Body of pancreas (tissue), 4 donors: ENCODE measurements around the gene CBFB. TPM values are rescaled to one million over a fixed set of nuclear protein-coding genes. Genes with fewer than 3 reads are reported as not detected.
A peak's percentile ranks its signal among the peaks of the same experiment; 100 is the strongest.

Experiments used
- ATAC-seq: fragments of 150-250 bp; one replicate; pipeline ENCODE4 v1.9.1; 2016
- DNase-seq, 4 donors: peaks; one replicate each; pipeline ENCODE4 v3.0.0-alpha.2; 2019
- H3K27ac ChIP-seq, 4 donors: fragments of 200-600 bp; sonication (generic); 1 replicate in 3 of 4; 2 replicates in 1 of 4; pipeline versions ENCODE4 v1.5.1 to v1.6.1; 2016 to 2019; ENCODE audit warnings: mild to moderate bottlenecking in 1 of 4, mixed read lengths in 1 of 4, moderate library complexity in 1 of 4
- H3K27me3 ChIP-seq, 2 donors: fragments of 200-600 bp; sonication (generic); one replicate each; pipeline ENCODE4 v1.6.0; 2016; ENCODE audit warnings: mild to moderate bottlenecking in 1 of 2
- H3K36me3 ChIP-seq, 2 donors: fragments of 200-600 bp; sonication (generic); replicated peaks in 1 of 2; 2 replicates each; pipeline ENCODE4 v1.5.1; 2016; ENCODE audit warnings: low read depth in 2 of 2; ENCODE audit not compliant: insufficient read depth in 1 of 2
- H3K4me1 ChIP-seq: fragments of 200-600 bp; sonication (generic); one replicate; pipeline ENCODE4 v1.6.0; 2016
- H3K4me3 ChIP-seq, 2 donors: fragments of 200-600 bp; sonication (generic); 1 replicate in 1 of 2; 2 replicates in 1 of 2; pipeline ENCODE4 v1.5.1; 2016 to 2019
- H3K9me3 ChIP-seq, 3 donors: fragments of 200-600 bp; sonication (generic); 1 replicate in 2 of 3; 2 replicates in 1 of 3; pipeline ENCODE4 v1.5.1; 2016
- POLR2A ChIP-seq, 3 donors: fragments of 450-650 bp; IDR thresholded peaks; one replicate each; pipeline ENCODE4 v1.6.1; 2016; ENCODE audit warnings: antibody characterized with exemption in 3 of 3, mild to moderate bottlenecking in 2 of 3
- WGBS, 2 donors: methylation state at CpG; one replicate each; pipeline ENCODE4 v1.1.5; 2017; 5-methylcytosine and 5-hydroxymethylcytosine counted together
- intact Hi-C: fragments of 100-400 bp; cut with DNase I; formaldehyde crosslinking; loops from one replicate; pipeline ENCODE4 v1.15.1; 2023
- total RNA-seq, 2 donors: library from RNA; depleted of rRNA; stranded (reverse); fragments of >200 nt; gene quantifications; one replicate each; pipeline ENCODE4 v1.1.0, GENCODE V29; 2016
- TF ChIP-seq, protein P1 (sequence below), 7 experiments: fragments of 450-650 bp in 4 of 7; fragments of 200-600 bp in 3 of 7; sonication (generic) in 3 of 7; IDR thresholded peaks; one replicate each; pipeline ENCODE4 v1.5.1; 2016 to 2019; ENCODE audit warnings: antibody characterized with exemption in 7 of 7

CBFB gene
- total RNA-seq, 2 donors from 2014 or later = 28.0 to 41.9 TPM

DNA sequence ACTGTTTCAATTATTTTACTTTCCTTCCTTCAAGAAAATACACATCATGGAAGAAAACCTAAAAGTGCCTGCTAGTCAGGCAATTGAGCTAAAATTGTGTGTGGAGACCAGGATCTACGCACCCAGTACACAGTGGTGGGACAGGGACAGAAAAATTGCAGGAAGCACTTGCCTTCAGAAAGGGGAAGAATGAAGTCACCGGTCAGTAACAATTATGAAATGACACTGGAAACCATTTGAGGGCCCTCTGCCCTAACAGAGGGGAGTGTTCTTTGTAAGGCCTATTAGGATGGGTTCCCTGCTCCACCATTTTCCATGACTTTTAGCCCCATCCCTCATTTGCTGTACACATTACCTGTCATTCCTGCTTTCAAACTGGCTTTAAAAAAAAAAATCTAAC, 76.3 kb downstream of the CBFB start:
- H3K4me1 ChIP-seq = peaks cover 11% of the 10 kb centered on the region
- intact Hi-C loops = no loop called here
- H3K9me3 ChIP-seq = no peaks in the 10 kb centered on the region
- no peak overlapping the region for H3K4me3 ChIP-seq
- no peaks in the 10 kb centered on the region for H3K27me3 ChIP-seq
- ATAC-seq (no peak), DNase-seq (no peak)
- peaks cover 0 to under 1% of the 10 kb centered on the region in 2 donors for H3K36me3 ChIP-seq
- H3K27ac ChIP-seq = no peak overlapping the region
- TF ChIP-seq POLR2A (IDR thresholded peaks at IDR 0.05) = no peak
- TF ChIP-seq, protein P1, sequence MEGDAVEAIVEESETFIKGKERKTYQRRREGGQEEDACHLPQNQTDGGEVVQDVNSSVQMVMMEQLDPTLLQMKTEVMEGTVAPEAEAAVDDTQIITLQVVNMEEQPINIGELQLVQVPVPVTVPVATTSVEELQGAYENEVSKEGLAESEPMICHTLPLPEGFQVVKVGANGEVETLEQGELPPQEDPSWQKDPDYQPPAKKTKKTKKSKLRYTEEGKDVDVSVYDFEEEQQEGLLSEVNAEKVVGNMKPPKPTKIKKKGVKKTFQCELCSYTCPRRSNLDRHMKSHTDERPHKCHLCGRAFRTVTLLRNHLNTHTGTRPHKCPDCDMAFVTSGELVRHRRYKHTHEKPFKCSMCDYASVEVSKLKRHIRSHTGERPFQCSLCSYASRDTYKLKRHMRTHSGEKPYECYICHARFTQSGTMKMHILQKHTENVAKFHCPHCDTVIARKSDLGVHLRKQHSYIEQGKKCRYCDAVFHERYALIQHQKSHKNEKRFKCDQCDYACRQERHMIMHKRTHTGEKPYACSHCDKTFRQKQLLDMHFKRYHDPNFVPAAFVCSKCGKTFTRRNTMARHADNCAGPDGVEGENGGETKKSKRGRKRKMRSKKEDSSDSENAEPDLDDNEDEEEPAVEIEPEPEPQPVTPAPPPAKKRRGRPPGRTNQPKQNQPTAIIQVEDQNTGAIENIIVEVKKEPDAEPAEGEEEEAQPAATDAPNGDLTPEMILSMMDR (IDR thresholded peaks at IDR 0.05) = no peak
- WGBS, 2 donors = 87 to 88% methylated on average over 2 of the region's 2 CpGs

DNA sequence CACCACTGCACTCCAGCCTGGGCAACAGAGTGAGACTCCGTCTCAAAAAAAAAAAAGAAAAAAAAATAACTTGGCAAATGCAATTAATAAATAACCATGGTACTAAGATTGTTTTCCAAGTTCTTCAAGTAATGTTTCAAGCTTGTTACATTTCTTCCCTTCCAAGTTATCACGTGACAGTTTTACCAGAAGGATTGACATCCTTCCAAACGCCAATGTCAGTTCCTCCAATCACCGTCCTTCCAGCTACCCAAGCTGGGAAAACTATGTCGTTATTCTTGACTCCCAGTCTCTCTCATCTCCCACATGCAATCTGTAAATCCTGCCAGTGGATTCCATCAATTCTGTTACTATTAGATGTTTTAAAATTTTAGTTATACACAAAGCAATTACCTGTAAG, 76.9 kb downstream of the CBFB start:
- TF ChIP-seq, protein P1 (IDR thresholded peaks at IDR 0.05) = no peak
- no peak for TF ChIP-seq POLR2A (IDR thresholded peaks at IDR 0.05)
- intact Hi-C loops = no loop called here
- H3K27me3 ChIP-seq = no peaks in the 10 kb centered on the region
- no peak overlapping the region for H3K27ac ChIP-seq
- ATAC-seq = no peak
- no peaks in the 10 kb centered on the region for H3K9me3 ChIP-seq
- H3K4me1 ChIP-seq = peaks cover 17% of the 10 kb centered on the region
- H3K4me3 ChIP-seq = no peak overlapping the region
- no peaks in the 10 kb centered on the region for H3K36me3 ChIP-seq
- WGBS, 2 donors = 44 to 48% methylated on average over 5 of the region's 5 CpGs
- DNase-seq = no peak

- Histone ChIP-seq H3K9me3 (no peaks in the 10 kb centered on the region), H3K36me3 (no peaks in the 10 kb centered on the region), H3K4me3 (no peak overlapping the region), H3K27ac (no peak overlapping the region), H3K4me1 (peaks cover 30% of the 10 kb centered on the region), H3K27me3 (no peaks in the 10 kb centered on the region)
- TF ChIP-seq, protein P1 (IDR thresholded peaks at IDR 0.05) = no peak
- TF ChIP-seq POLR2A (IDR thresholded peaks at IDR 0.05) = no peak
- 88 to 93% methylated on average over 6 of the region's 6 CpGs for WGBS, 2 donors
- intact Hi-C loops = no loop called here
- ATAC-seq (no peak), DNase-seq (no peak)
Measured at GRCh38 chr16:67108489-67108888, 79.5 kb downstream of the CBFB start.

DNA sequence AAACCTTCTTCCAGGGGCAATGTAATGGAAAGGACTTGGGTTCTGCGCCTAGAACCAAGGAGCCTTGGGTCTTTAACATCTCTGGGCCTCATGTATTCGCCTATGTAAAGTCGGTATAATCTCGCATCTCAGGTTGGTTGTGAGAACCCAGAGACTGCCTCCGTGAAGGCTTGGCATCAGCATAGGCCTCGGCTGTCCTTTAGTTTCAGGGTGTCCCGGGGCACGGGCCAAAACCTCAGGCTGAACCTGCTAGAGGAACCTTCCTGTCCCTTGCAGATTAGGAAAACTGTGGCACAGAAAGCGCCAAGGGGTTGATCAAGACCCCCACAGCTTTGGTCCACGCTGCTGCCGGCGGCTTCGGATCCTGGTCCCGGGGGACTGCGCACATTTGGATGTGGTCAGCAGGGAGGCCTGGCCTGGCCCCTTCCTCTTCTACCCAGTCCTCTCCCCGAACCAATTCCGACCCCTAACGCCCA, 80.0 kb downstream of the CBFB start:
- no peaks in the 10 kb centered on the region for H3K9me3 ChIP-seq
- no peak overlapping the region for H3K4me3 ChIP-seq
- DNase-seq = no peak
- H3K36me3 ChIP-seq = no peaks in the 10 kb centered on the region
- no peak for ATAC-seq
- H3K4me1 ChIP-seq = peaks cover 29% of the 10 kb centered on the region
- intact Hi-C loops = no loop called here
- 79 to 82% methylated on average over 11 to 18 of the region's 18 CpGs for WGBS, 2 donors
- no peaks in the 10 kb centered on the region for H3K27me3 ChIP-seq
- peak overlapping the region; percentile 46 to 74 (median 66) for H3K27ac ChIP-seq
- no peak for TF ChIP-seq POLR2A (IDR thresholded peaks at IDR 0.05)
- TF ChIP-seq, protein P1 (IDR thresholded peaks at IDR 0.05) = no peak

DNA sequence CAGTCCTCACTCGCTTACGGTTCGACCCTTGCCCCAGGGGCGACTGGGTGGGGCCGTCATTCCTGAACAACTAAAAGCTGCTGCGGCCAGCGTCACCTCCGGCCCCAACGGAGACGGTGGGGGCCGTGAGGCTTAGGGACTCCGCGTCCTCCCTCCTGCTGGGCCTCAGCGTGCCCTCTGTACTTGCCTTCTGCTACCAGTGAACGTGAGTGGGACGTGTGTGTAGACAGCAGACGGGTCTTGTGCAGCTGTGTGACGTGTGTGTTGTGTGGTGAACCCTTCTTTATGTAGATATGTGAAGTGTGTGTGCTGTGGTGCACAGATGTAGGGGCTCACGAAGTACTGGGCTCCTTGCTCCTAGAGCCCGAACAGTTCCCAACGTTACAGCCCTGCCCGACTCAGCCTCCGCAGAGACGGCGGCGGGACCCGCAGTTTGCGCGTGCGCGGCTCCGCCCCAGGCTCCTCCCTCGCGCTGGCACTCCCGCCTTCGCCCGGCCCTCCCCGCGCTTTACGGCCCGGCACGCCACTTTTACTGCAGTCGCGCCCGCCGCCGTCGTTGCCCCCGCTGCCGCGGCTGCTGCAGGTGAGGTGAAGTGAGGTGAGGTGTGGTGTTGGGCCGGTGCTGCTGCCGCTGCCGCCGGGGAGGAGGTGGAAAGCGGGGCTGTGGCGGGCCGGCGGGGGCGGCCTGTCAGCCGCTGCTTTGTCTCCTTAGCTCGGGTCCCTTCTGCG, 80.6 kb downstream of the CBFB start, which contains the start of gene PHAF1:
Gene PHAF1, plus strand, starts transcription at position 535 of the 729 bp plus-strand sequence. CDS start 235 bp downstream, outside the sequence.
- Histone ChIP-seq H3K27ac (peak within 1 kb of the TSS; percentile 46 to 74 (median 66)), H3K4me1 (peaks cover 24% of the 10 kb centered on the region), H3K36me3 (no peaks in the 10 kb centered on the region), H3K9me3 (no peaks in the 10 kb centered on the region), H3K4me3 (peak within 1 kb of the TSS; percentile 85 to 94), H3K27me3 (no peaks in the 10 kb centered on the region)
- intact Hi-C loops = no loop called here
- peak; percentile 63 to 87 (median 85) for TF ChIP-seq POLR2A (IDR thresholded peaks at IDR 0.05)
- TF ChIP-seq, protein P1 (IDR thresholded peaks at IDR 0.05) = no peak
- WGBS, 2 donors = 1 to 4% methylated on average over 10 to 63 of the region's 63 CpGs
- peak; percentile 98 for ATAC-seq
- DNase-seq = peak; percentile 94 to 96 (median 96)
